ENCODE results near the gene STK25.

The STK25 gene

DNA sequence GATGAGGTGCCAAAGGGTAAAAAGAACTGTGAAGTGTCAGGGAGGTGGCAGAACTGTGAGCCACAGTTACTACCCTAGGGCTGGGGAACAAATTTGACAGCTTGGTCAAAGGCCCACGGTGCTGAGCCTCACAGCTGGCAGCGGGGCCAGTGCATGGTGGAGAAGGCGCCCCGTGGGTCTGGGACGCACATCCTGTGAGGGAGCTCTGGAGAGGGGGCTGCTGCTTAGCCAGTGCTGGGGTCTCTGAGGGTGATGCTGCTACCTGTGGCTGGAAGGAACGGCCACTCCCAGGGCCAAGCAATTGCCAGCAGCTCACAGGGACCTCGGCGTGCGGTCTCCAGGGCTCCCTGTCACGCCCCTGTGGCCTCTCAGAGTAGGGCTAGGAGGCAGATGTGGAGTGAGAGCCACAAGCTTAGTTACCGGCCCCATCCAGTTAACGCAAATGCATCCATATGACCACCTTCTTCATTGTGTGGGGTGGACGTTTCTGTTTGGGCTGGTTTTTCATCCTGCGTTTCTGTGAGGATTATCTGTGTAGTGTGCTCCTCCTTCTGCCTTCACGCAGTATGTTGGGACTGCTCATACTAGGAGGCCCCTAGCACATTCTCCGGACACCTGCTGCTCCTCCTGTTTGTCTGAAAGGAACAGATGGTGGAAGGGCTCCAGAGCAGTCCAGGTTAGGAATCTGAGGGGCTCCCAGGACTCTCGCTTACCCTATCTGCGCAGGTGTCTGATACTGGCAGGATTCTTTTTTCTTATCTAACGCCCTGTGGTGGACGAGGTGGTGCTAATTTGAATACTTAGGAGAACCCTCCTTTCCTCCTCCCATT, 26.0 kb downstream of the STK25 start:
- ATAC-seq, result no peak
- TF ChIP-seq ZNF565 (CRISPR knock-in tag; conservative IDR thresholded peaks at IDR 0.05; ENCODE audit: low read depth) (no peak), BACH2 (CRISPR knock-in tag; IDR thresholded peaks at IDR 0.05; ENCODE audit: borderline replicate concordance) (no peak), CSRNP3 (CRISPR knock-in tag; IDR thresholded peaks at IDR 0.05) (no peak), RARB (CRISPR knock-in tag; IDR thresholded peaks at IDR 0.05) (no peak), SNAI2 (CRISPR knock-in tag; IDR thresholded peaks at IDR 0.05) (no peak), ISL1 (CRISPR knock-in tag; IDR thresholded peaks at IDR 0.05) (no peak), PPARA (CRISPR knock-in tag; IDR thresholded peaks at IDR 0.05; ENCODE audit: borderline replicate concordance) (no peak), ZFP3 (CRISPR knock-in tag; IDR thresholded peaks at IDR 0.05) (no peak), ZC3H10 (CRISPR knock-in tag; IDR thresholded peaks at IDR 0.05) (no peak), TOX (CRISPR knock-in tag; IDR thresholded peaks at IDR 0.05; ENCODE audit: borderline replicate concordance) (no peak), OSR1 (CRISPR knock-in tag; IDR thresholded peaks at IDR 0.05) (no peak), ZNF70 (CRISPR knock-in tag; IDR thresholded peaks at IDR 0.05) (no peak), CSDC2 (CRISPR knock-in tag; IDR thresholded peaks at IDR 0.05) (no peak), ARNTL (CRISPR knock-in tag; IDR thresholded peaks at IDR 0.05; ENCODE audit: borderline replicate concordance, low read depth) (no peak), POU6F1 (CRISPR knock-in tag; IDR thresholded peaks at IDR 0.05; ENCODE audit: borderline replicate concordance, low read depth) (no peak), ZNF8 (CRISPR knock-in tag; IDR thresholded peaks at IDR 0.05) (no peak), GLIS3 (CRISPR knock-in tag; IDR thresholded peaks at IDR 0.05) (no peak)
- TF ChIP-seq, protein P1, sequence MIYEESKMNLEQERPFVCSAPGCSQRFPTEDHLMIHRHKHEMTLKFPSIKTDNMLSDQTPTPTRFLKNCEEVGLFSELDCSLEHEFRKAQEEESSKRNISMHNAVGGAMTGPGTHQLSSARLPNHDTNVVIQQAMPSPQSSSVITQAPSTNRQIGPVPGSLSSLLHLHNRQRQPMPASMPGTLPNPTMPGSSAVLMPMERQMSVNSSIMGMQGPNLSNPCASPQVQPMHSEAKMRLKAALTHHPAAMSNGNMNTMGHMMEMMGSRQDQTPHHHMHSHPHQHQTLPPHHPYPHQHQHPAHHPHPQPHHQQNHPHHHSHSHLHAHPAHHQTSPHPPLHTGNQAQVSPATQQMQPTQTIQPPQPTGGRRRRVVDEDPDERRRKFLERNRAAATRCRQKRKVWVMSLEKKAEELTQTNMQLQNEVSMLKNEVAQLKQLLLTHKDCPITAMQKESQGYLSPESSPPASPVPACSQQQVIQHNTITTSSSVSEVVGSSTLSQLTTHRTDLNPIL (CRISPR knock-in tag; IDR thresholded peaks at IDR 0.05; ENCODE audit: low read depth), result no peak
- TF ChIP-seq, protein P2, sequence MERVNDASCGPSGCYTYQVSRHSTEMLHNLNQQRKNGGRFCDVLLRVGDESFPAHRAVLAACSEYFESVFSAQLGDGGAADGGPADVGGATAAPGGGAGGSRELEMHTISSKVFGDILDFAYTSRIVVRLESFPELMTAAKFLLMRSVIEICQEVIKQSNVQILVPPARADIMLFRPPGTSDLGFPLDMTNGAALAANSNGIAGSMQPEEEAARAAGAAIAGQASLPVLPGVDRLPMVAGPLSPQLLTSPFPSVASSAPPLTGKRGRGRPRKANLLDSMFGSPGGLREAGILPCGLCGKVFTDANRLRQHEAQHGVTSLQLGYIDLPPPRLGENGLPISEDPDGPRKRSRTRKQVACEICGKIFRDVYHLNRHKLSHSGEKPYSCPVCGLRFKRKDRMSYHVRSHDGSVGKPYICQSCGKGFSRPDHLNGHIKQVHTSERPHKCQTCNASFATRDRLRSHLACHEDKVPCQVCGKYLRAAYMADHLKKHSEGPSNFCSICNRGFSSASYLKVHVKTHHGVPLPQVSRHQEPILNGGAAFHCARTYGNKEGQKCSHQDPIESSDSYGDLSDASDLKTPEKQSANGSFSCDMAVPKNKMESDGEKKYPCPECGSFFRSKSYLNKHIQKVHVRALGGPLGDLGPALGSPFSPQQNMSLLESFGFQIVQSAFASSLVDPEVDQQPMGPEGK (CRISPR knock-in tag; IDR thresholded peaks at IDR 0.05; ENCODE audit: borderline replicate concordance), result no peak

- ATAC-seq, result no peak
- TF ChIP-seq CSRNP3 (CRISPR knock-in tag; IDR thresholded peaks at IDR 0.05) (no peak), SNAI2 (CRISPR knock-in tag; IDR thresholded peaks at IDR 0.05) (no peak), ISL1 (CRISPR knock-in tag; IDR thresholded peaks at IDR 0.05) (no peak), ZC3H10 (CRISPR knock-in tag; IDR thresholded peaks at IDR 0.05) (no peak), CSDC2 (CRISPR knock-in tag; IDR thresholded peaks at IDR 0.05) (no peak), ESRRG (CRISPR knock-in tag; IDR thresholded peaks at IDR 0.05) (no peak)
Observed at GRCh38 chr2:241481687-241482086, 26.7 kb downstream of the STK25 start.

DNA sequence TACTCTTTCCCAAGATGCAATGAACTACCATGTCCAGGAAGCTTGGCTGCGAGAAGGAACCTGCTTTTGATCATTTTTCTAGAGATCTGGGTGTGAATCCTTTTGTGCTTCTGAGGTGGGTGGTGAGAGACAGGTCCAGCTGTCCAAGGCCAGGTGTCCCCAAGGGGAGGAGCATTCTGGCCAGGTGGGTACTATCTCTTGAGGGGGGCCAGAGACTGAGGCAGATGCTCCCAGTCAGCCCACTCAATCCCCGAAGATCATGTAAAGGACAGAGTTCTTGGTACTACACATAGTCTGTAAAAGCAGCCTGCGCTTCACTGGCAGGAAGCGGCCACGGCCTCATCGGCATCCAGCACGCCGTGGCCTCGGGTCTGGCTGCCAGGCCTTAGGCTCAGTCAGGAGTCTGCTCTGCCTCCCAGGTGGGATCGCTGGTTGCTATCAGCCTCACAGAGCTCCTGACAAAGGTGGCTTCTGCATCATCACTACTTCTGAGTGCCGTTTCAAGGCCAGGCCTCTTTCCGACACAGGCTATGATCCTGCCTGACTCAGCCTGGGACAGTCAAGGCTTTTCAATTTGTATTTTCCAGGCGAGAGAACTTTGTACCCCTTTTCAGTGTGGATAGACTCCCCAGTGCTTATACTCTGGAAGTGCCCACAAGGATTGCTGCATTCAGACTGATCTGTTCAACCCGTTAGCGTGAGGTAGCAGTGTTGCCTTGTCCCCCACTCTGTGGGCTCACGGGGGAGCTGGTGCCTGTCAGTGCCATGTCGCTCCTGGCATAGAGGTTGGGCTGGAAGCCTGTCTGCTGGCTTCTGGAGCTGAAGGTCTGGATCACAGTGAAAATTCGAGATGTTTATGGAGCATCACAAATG, 29.1 kb downstream of the STK25 start:
- no peak for ATAC-seq
- TF ChIP-seq OSR1 (CRISPR knock-in tag; IDR thresholded peaks at IDR 0.05), result no peak
- TF ChIP-seq ZC3H10 (CRISPR knock-in tag; IDR thresholded peaks at IDR 0.05), result no peak
- no peak for TF ChIP-seq RARB (CRISPR knock-in tag; IDR thresholded peaks at IDR 0.05)
- TF ChIP-seq, protein P1 (CRISPR knock-in tag; IDR thresholded peaks at IDR 0.05; ENCODE audit: low read depth), result no peak
